Measurements from ENCODE around the gene ITGB4. TPM values are rescaled to one million over a fixed set of nuclear protein-coding genes. Genes with fewer than 3 reads are reported as not detected.
A peak's percentile ranks its signal among the peaks of the same experiment; 100 is the strongest.

ITGB4 gene
- total and polyA plus RNA-seq, 2 experiments from 2014 or later = 6.1 to 9.7 TPM

DNA sequence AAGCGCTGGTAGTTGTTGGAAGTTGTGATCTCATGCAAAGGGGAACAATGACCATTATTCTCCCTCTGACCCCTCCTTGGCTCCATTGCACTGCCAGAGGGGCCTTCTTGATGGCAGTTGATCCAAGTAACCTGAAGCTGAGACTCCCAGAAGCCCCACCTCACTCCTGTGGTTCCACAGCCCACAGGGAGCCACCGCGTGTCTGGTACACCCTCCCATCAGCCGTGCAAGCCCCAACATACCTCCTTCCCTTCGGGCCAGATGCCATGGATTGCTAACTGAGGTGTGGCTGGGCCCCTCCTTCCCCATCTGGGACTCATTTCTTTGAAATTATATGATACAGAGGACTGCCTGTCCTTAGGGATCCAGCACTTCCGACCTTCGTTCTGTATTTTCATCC is 36.3 kb upstream of the ITGB4 start (continued):
- TF ChIP-seq, protein P1, sequence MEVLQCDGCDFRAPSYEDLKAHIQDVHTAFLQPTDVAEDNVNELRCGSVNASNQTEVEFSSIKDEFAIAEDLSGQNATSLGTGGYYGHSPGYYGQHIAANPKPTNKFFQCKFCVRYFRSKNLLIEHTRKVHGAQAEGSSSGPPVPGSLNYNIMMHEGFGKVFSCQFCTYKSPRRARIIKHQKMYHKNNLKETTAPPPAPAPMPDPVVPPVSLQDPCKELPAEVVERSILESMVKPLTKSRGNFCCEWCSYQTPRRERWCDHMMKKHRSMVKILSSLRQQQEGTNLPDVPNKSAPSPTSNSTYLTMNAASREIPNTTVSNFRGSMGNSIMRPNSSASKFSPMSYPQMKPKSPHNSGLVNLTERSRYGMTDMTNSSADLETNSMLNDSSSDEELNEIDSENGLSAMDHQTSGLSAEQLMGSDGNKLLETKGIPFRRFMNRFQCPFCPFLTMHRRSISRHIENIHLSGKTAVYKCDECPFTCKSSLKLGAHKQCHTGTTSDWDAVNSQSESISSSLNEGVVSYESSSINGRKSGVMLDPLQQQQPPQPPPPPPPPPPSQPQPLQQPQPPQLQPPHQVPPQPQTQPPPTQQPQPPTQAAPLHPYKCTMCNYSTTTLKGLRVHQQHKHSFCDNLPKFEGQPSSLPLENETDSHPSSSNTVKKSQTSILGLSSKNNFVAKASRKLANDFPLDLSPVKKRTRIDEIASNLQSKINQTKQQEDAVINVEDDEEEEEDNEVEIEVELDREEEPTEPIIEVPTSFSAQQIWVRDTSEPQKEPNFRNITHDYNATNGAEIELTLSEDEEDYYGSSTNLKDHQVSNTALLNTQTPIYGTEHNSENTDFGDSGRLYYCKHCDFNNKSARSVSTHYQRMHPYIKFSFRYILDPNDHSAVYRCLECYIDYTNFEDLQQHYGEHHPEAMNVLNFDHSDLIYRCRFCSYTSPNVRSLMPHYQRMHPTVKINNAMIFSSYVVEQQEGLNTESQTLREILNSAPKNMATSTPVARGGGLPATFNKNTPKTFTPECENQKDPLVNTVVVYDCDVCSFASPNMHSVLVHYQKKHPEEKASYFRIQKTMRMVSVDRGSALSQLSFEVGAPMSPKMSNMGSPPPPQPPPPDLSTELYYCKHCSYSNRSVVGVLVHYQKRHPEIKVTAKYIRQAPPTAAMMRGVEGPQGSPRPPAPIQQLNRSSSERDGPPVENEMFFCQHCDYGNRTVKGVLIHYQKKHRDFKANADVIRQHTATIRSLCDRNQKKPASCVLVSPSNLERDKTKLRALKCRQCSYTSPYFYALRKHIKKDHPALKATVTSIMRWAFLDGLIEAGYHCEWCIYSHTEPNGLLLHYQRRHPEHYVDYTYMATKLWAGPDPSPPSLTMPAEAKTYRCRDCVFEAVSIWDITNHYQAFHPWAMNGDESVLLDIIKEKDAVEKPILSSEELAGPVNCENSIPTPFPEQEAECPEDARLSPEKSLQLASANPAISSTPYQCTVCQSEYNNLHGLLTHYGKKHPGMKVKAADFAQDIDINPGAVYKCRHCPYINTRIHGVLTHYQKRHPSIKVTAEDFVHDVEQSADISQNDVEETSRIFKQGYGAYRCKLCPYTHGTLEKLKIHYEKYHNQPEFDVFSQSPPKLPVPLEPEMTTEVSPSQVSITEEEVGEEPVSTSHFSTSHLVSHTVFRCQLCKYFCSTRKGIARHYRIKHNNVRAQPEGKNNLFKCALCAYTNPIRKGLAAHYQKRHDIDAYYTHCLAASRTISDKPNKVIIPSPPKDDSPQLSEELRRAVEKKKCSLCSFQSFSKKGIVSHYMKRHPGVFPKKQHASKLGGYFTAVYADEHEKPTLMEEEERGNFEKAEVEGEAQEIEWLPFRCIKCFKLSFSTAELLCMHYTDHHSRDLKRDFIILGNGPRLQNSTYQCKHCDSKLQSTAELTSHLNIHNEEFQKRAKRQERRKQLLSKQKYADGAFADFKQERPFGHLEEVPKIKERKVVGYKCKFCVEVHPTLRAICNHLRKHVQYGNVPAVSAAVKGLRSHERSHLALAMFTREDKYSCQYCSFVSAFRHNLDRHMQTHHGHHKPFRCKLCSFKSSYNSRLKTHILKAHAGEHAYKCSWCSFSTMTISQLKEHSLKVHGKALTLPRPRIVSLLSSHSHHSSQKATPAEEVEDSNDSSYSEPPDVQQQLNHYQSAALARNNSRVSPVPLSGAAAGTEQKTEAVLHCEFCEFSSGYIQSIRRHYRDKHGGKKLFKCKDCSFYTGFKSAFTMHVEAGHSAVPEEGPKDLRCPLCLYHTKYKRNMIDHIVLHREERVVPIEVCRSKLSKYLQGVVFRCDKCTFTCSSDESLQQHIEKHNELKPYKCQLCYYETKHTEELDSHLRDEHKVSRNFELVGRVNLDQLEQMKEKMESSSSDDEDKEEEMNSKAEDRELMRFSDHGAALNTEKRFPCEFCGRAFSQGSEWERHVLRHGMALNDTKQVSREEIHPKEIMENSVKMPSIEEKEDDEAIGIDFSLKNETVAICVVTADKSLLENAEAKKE (CRISPR knock-in tag; IDR thresholded peaks at IDR 0.05) = no peak
- TF ChIP-seq EZH2phosphoT487 (IDR thresholded peaks at IDR 0.05; ENCODE audit: unreplicated experiment) (no peak), EZH2 (IDR thresholded peaks at IDR 0.05; ENCODE audit: low read depth, unreplicated experiment) (no peak)

GRCh38 chr17:75685499-75685898 is 35.8 kb upstream of the ITGB4 start:
- Histone ChIP-seq H3K36me3 (ENCODE audit: insufficient read depth) (no peaks in the 10 kb centered on the region), H3K27me3 (ENCODE audit: insufficient read depth) (no peaks in the 10 kb centered on the region), H3K27ac (ENCODE audit: low read depth) (no peak overlapping the region), H3K4me2 (no peak overlapping the region), H3K4me1 (ENCODE audit: insufficient read depth) (no peaks in the 10 kb centered on the region), H3K9me2 (ENCODE audit: insufficient read depth) (no peaks in the 10 kb centered on the region), H4K20me1 (replicated peaks; ENCODE audit: insufficient read depth) (peaks cover 6% of the 10 kb centered on the region; the same call in 1 of the 2 replicates), H2AFZ (no peak overlapping the region), H3K4me3 (no peak overlapping the region), H3K79me2 (replicated peaks; ENCODE audit: insufficient read depth) (peaks cover 92% of the 10 kb centered on the region), H3F3A (replicated peaks; ENCODE audit: low read depth) (no peaks in the 10 kb centered on the region)
- Mint-ChIP-seq H3K9me3 (no peaks in the 10 kb centered on the region), H3K27me3 (ENCODE audit: insufficient read depth, low read depth, poor library complexity) (peaks cover 2% of the 10 kb centered on the region), H3K4me1 (no peaks in the 10 kb centered on the region), H3K36me3 (ENCODE audit: low read depth) (peaks cover 4% of the 10 kb centered on the region), H3K4me3 (no peak overlapping the region), H3K27ac (peak overlapping the region; percentile 46)
- ATAC-seq (no peak), DNase-seq (ENCODE audit: low spot score) (no peak)
- TF ChIP-seq STAT1 (IDR thresholded peaks at IDR 0.05; ENCODE audit: unreplicated experiment) (no peak), NANOG (IDR thresholded peaks at IDR 0.05; ENCODE audit: borderline replicate concordance) (no peak), ZNF114 (CRISPR knock-in tag; IDR thresholded peaks at IDR 0.05) (no peak), JUNB (IDR thresholded peaks at IDR 0.05; ENCODE audit: unreplicated experiment) (no peak), EZH2phosphoT487 (IDR thresholded peaks at IDR 0.05; ENCODE audit: unreplicated experiment) (no peak), CREB1 (CRISPR knock-in tag; IDR thresholded peaks at IDR 0.05; ENCODE audit: low read depth) (no peak), ETS1 (IDR thresholded peaks at IDR 0.05) (no peak), EZH2 (IDR thresholded peaks at IDR 0.05; ENCODE audit: low read depth, unreplicated experiment) (no peak)
- TF ChIP-seq, protein P1 (CRISPR knock-in tag; IDR thresholded peaks at IDR 0.05) = no peak

Measured in GM23338 (cell line).